RWPE2 (cell line): ENCODE results near the gene SLF1.
A peak's percentile ranks its signal among the peaks of the same experiment; 100 is the strongest.

ENCODE experiments used
- ATAC-seq: fragments of 200-7000 bp; cut with Tn5 transposase; 3 replicates; pipeline ENCODE4 v1.9.1; 2021; ENCODE audit warnings: low read depth
- DNase-seq: peaks from one replicate; pipeline ENCODE4 v3.0.0-alpha.2; 2020; ENCODE audit warnings: low spot score
- H3K27ac ChIP-seq: fragments of 450-650 bp; 2 replicates; pipeline ENCODE4 v1.5.1; 2017; ENCODE audit warnings: mild to moderate bottlenecking; ENCODE audit not compliant: poor library complexity, severe bottlenecking
- H3K27me3 ChIP-seq: fragments of 250-450 bp; sonication (Bioruptor Pico); 2 replicates; pipeline ENCODE4 v1.5.1; 2021; ENCODE audit warnings: mild to moderate bottlenecking, moderate library complexity; ENCODE audit not compliant: insufficient read depth, poor library complexity, severe bottlenecking
- H3K36me3 ChIP-seq: fragments of 250-450 bp; sonication (Bioruptor Pico); 2 replicates; pipeline ENCODE4 v1.5.1; 2020; ENCODE audit warnings: low read depth, mild to moderate bottlenecking, moderate library complexity
- H3K4me1 ChIP-seq: fragments of 250-450 bp; sonication (Bioruptor Pico); 2 replicates; pipeline ENCODE4 v1.5.1; 2021; ENCODE audit warnings: mild to moderate bottlenecking, moderate library complexity; ENCODE audit not compliant: insufficient read depth, poor library complexity, severe bottlenecking
- H3K4me3 ChIP-seq: fragments of 250-450 bp; sonication (Bioruptor Pico); 2 replicates; pipeline ENCODE4 v1.5.1; 2021; ENCODE audit warnings: mild to moderate bottlenecking, moderate library complexity; ENCODE audit not compliant: severe bottlenecking
- H3K9me3 ChIP-seq: fragments of 250-450 bp; sonication (Bioruptor Pico); 2 replicates; pipeline ENCODE4 v1.5.1; 2021; ENCODE audit warnings: mild to moderate bottlenecking, moderate library complexity; ENCODE audit not compliant: severe bottlenecking
- CTCF ChIP-seq: fragments of 450-650 bp; IDR thresholded peaks from one replicate; pipeline ENCODE4 v1.5.1; 2017; ENCODE audit warnings: mild to moderate bottlenecking, moderate library complexity; ENCODE audit not compliant: poor library complexity, severe bottlenecking

The SLF1 gene

GRCh38 chr5:94745786-94746730 is 127.6 kb downstream of the SLF1 start:
- Histone ChIP-seq H3K4me3 (no peak overlapping the region), H3K9me3 (no peaks in the 10 kb centered on the region), H3K27ac (no peak overlapping the region), H3K36me3 (no peaks in the 10 kb centered on the region), H3K4me1 (peaks cover 7% of the 10 kb centered on the region), H3K27me3 (no peaks in the 10 kb centered on the region)
- peak; percentile 83 for ATAC-seq
- DNase-seq, result no peak
- no peak for TF ChIP-seq CTCF

- DNase-seq, result no peak
- Histone ChIP-seq H3K27ac (no peak overlapping the region), H3K4me1 (peaks cover 7% of the 10 kb centered on the region), H3K4me3 (no peak overlapping the region), H3K27me3 (no peaks in the 10 kb centered on the region), H3K36me3 (no peaks in the 10 kb centered on the region), H3K9me3 (no peaks in the 10 kb centered on the region)
- no peak for TF ChIP-seq CTCF
- ATAC-seq, result no peak
Observed at GRCh38 chr5:94746731-94747124, 128.3 kb downstream of the SLF1 start.
